Forelimb muscle (tissue), 1 donor: ENCODE measurements around the gene NBEAL1. TPM values are rescaled to one million over a fixed set of nuclear protein-coding genes. Genes with fewer than 3 reads are reported as not detected.
"Not testable (repeated sequence)": the region's sequence is repeated elsewhere in the genome, so short reads cannot be mapped to it uniquely, and the experiment has no call there.

Source experiments
- DNase-seq: peaks from one replicate; pipeline ENCODE4 v3.0.0-alpha.2; 2013; ENCODE audit warnings: low read depth
- polyA plus RNA-seq: library from polyadenylated mRNA; unstranded; fragments of 120-200 nt; gene quantifications from one replicate; pipeline ENCODE4 v1.2.1, GENCODE V29; 2013; ENCODE audit not compliant: insufficient read length

Gene NBEAL1
- polyA plus RNA-seq, 1 donor = 5.7 TPM

DNA sequence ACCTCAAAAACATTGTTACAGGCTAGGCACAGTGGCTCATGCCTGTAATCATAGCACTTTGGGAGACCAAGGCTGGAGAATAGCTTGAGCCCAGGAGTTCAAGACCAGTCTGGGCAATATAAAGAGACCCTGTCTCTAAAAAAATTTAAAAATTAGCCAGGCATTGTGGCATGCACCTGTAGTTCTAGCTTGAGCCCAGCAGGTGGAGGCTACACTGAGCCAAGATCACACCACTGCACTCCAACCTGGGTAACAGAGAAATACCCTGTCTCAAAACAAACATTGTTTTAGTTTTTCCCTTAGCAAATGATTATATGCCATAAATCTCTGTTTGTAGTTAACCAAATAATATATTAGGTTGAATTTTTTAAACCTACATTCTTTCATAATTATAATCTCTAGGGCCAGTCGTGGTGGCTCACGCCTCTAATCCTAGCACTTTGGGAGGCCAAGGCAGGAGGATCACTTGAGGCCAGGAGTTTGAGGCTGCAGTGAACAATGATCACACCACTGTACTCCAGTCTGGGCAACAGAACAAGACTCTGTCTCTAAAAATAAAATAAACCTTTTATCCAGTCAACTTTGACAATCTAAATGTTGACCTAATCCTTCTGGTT, 210.9 kb downstream of the NBEAL1 start:
- no peak for DNase-seq

DNA sequence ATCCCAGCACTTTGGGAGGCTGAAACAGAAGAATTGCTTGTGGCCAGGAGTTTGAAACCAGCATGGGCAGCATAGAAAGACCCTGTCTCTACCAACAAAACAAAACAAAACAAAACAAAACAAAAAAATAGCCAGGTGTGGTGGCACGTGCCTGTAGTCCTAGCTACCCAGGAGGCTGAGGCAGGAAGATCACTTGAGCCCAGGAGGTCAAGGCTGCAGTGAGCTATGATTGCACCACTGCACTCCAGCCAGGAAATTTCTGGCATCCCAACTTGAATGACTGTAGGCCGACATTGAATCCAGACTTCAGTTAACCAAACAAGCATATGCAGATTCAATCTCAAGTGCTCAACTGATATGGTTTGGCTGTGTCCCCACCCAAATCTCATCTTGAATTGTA, 215.0 kb downstream of the NBEAL1 start:
- not testable (repeated sequence) for DNase-seq

DNA sequence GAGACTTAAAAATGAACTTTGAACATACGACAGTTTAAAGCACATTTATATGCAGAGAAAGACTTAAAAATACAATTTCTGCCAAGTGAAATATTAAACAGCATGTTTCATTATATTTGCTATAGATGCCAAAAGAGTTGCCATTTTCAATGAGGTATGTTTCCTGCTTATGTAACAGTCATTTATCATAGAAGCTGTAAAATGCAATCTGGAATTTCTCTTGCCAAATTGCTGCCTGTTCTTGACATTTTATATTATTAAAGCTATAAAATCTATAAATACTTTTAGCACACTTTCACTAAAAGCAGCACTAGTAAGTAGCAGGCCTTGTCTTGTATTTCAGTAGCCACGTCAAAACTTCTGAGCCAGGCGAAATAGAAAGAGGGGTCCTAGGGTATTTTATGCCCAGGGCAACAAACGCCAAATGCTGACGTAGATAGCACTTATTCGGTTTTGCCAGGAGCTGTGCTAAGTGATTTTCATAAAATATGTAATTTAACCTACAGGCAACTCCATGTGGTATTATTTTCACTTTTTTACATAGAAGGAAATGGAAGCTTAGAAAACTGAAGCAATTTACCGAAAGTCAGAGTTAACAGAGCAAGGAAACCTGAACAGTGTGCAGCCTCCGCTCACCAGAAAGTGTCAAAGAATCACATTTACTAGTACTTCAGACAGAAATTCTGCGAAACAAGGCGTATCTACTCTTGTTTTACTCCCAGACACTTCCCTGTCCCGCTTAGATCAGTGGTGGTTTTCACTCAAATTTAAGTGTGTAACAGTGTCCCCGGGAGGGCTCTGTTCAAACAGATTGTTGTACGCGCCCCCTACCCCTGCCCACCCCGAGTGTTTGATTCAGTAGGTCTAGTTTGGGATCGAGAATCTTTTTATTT, 222.9 kb downstream of the NBEAL1 start:
- DNase-seq = no peak

DNA sequence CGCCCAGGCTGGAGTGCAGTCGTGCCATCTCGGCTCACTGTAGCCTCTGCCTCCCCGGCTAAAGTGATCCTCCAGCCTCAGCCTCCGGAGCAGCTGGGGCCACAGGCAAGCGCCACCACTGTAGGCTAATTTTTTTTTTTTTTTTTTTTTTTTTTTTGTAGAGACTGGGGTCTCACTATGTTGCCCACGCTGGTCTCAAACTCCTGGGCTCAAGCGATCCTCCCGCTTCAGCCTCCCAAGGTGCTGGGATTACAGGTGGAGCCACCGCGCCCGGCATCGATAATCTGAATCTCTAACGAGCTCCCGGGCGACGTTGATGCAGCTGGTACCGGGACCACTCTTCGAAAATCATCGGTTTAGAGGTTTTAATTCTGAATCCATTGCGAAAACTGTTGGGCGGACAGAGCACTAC, 223.6 kb downstream of the NBEAL1 start:
- DNase-seq = no peak

DNA sequence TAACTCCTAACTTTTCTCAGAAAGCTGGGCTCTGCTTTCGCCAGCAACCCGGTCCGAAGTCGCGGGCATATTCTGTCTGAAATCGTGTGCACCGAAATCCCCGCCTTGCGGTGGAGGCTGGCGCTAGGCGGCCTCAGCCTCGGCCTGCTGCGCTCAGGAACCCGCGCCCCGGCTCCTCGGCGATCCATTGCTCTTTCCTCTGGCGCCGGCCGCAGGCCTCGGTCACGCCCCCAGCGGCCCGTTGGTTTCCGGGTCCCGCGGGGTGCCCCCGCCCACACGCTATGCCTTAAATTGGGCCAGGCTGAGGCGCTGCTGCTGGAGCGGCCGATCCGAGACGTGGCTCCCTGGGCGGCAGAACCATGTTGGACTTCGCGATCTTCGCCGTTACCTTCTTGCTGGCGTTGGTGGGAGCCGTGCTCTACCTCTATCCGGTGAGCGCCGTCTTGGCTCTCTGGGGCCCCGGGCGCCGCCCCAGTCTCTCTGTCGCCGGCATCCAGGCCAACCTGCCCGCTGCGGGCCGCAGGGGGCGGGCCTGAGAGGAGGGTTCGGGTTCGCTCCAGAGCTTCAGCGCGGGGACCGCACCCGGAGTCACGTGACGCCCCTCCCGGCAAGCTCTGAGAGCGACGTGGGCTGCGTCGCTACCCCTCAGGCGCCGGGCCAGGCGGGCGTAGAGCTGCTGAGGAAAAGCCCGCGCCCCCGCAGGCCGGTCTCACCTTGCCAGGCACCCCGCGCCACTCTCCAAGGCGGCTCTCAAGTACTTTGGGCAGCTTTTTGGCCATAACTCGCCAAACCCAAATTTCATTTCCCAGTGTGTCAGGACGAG, 224.2 kb downstream of the NBEAL1 start, which contains the start of gene CYP20A1:
Gene CYP20A1, plus strand, starts transcription at position 315 of the 823 bp plus-strand sequence. Its CDS starts 45 bp downstream, at position 360.
- peak; percentile 90 for DNase-seq

DNA sequence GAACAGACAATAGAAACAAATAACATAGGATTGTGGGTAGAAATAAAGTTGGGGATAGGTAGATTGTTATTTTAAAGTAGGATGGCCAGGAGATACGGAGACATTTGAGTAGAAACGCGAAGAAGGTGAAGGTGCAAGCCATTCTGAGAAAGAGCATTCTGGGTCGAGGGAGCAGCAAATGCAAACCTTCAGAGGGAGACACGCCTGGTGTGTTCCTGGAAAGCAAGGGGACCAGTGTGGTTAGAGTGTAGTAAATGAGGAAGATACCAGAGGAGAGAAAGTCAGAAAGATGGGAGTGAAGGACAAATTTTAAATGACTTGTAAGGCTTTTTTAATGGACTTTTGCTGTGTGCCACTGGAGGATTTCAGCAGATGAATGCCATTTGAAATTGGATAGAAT, 225.8 kb downstream of the NBEAL1 start:
- DNase-seq = no peak

DNA sequence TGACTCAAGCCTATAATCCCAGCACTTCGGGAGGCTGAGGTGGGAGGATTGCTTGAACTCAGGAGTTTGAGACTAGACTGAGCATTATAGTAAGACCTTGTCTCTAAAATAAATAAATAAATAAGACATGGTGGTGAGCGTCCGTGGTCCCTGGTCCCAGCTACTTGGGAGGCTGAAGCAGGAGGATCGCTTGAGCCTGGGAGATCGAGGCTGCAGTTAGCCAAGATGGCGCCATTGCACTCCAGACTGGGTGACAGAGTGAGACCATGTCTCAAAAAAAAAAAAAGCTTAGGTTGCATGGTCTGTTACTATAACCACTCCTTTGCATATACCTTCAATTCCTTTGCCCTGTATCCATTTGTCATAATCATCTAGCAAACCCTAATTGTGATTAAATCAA, 227.8 kb downstream of the NBEAL1 start:
- DNase-seq = no peak

DNA sequence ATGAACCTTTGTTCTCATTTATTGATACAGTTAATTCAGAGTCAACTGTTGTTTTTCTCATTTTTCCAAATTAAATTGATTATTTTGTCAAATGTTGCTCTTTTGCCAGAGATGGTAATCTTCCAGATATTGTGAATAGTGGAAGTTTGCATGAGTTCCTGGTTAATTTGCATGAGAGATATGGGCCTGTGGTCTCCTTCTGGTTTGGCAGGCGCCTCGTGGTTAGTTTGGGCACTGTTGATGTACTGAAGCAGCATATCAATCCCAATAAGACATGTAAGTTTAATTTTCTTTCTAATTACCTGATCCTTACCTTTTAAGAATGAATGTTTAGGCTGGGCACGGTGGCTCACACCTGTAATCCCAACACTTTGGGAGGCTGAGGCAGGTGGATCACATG, 232.0 kb downstream of the NBEAL1 start:
- no peak for DNase-seq

DNA sequence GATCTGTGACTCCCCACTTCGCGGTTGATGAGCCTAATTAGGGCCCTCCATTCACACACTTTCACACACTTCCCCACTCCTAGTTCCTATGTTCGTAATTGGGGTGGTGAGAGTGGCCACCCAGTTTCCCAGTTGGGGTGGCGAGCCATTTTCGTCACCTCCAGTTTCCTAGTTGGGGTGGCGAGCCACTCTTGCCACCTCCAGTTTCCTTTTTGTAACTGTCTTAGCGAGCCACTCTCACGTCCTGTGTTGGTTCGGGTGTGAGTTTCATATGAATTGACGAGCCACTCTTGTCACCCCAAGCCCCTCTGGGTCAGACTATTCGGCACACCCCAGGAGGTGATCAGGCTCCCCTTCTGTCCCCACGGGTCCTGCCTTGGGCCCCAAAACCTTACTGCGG, 238.1 kb downstream of the NBEAL1 start:
- DNase-seq = no peak

DNA sequence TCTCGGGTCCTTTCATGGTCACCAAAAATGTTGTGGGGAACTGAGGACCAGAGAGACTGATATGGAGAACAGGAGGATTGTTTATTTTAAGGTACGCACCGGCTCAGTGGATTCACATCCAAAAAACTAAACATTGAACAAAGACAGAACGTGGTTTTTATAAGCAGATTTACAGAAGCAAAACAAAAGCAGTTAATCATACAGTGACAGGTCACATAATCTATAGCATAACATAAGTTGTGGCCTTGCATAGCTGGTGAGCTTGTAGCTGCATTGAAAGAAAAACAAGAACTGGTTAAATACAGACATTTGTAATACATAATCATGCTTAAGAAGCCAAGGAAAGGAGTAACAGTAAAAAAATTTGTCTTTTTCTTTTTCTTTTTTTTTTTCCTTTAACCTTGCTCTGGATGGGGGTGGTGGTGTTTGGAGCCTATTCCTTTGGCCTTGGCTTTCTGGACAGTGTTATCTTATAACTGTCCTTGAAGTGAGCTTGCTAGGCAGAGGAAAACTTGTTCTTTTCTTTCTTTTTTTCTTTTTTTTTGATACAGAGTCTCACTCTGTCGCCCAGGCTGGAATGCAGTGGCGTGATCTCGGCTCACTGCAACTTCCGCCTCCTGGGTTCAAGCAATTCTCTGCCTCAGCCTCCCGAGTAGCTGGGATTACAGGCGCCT, 238.9 kb downstream of the NBEAL1 start:
- not testable (repeated sequence) for DNase-seq

DNA sequence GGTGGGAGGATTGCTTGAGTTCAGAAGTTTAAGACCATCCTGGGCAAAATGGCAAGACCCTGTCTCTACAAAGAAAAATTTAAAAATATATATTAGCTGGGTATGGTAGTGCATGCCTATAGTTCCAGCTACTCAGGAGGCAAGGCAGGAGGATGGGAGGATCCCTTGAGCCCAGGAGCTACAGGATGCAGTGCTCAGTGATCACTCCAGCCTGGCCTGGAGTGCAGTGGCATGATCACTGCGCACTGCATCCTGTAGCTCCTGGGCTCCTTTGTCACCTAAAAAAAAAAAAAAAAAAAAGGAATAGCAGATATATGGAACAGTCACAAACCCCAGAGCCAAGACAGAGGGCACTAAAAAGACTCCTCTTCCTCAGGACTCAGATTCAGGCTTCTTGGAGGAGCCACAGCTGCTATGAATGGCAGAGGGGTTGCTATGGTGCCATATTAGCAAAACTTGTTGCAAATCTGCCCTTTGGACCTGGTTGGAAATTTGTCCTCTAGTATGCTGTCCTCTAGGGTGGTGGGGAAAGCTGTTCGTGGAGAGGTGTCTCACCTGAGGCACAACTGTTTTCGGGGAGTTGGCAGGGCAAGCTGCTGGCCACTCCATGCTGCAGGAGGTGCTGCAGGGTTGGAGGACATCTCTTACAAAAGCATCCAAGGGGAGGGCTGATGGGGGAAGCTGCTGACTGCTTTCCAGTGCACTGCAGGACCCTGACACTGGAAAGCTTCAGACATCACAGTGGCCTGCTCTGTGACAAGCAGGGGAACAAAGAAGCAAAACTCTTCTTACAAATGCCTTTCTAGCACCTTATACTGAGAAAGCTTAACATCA, 246.9 kb downstream of the NBEAL1 start:
- no peak for DNase-seq

Other genes starting within 250 kb of the NBEAL1 start
- 13.5 TPM for gene ICA1L, start 143.1 kb upstream of the NBEAL1 start, polyA plus RNA-seq
- gene WDR12, start 103.2 kb upstream of the NBEAL1 start, polyA plus RNA-seq = 66.1 TPM
- gene CARF, start 102.6 kb upstream of the NBEAL1 start, polyA plus RNA-seq = 9.2 TPM
- gene CYP20A1, start 224.1 kb downstream of the NBEAL1 start, polyA plus RNA-seq = 12.9 TPM